ENCODE results near the gene DNAJC24. TPM values are rescaled to one million over a fixed set of nuclear protein-coding genes. Genes with fewer than 3 reads are reported as not detected.

Gene DNAJC24
- polyA plus RNA-seq, 1 experiment = 17.0 TPM

- no peak for TF ChIP-seq CTCF (IDR thresholded peaks at IDR 0.05; ENCODE audit: low read depth, low read length)
- POLR2A ChIA-PET = interaction anchor here (0.6 kb wide), 1 partner anchor 38 kb away, joined by 3 read pairs; no protein-coding TSS in a partner anchor
Measured at GRCh38 chr11:31383116-31383515, 13.5 kb downstream of the DNAJC24 start.

DNA sequence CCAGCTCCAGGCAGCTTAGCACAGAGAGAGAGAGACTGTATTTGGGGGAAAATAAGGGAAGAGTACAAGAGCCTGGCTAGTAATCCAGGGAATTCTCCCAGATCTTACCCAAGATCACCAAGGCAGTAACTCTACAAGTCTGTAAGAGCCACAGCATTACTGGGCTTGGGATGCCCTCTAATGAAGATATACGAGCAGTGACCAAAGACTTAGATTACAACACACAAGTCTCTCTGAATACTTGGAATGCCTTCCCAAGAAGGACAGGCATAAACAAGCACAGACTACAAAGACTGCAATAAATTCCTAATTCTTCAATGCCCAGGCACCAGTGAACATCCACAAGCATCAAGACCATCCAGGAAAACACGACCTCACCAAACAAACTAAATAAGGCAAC is 17.7 kb downstream of the DNAJC24 start:
- no peak overlapping the region for H3K27ac ChIP-seq (ENCODE audit: low read depth, low read length)
- H3K9me3 ChIP-seq (ENCODE audit: control insufficient read depth, insufficient read depth, low read length) = no peaks in the 10 kb centered on the region
- no peak for TF ChIP-seq CTCF (IDR thresholded peaks at IDR 0.05; ENCODE audit: low read depth, low read length)
- H3K4me3 ChIP-seq (ENCODE audit: low read depth, low read length) = no peak overlapping the region
- no peaks in the 10 kb centered on the region for H3K27me3 ChIP-seq (ENCODE audit: control insufficient read depth, insufficient read depth, low read length)
- ChIA-PET CTCF (no interaction called here), POLR2A (no interaction called here)
- no peak for DNase-seq (ENCODE audit: low read depth, low spot score)

More at GRCh38 chr11:31383116-31383515, 13.5 kb downstream of the DNAJC24 start:
- Histone ChIP-seq H3K27me3 (ENCODE audit: control insufficient read depth, insufficient read depth, low read length) (no peaks in the 10 kb centered on the region), H3K4me3 (ENCODE audit: low read depth, low read length) (no peak overlapping the region), H3K9me3 (ENCODE audit: control insufficient read depth, insufficient read depth, low read length) (no peaks in the 10 kb centered on the region), H3K27ac (ENCODE audit: low read depth, low read length) (no peak overlapping the region)
- CTCF ChIA-PET = interaction anchor here (1.3 kb wide), 1 partner anchor 12 kb away, joined by 3 read pairs; no protein-coding TSS in a partner anchor
- no peak for DNase-seq (ENCODE audit: low read depth, low spot score)

DNA sequence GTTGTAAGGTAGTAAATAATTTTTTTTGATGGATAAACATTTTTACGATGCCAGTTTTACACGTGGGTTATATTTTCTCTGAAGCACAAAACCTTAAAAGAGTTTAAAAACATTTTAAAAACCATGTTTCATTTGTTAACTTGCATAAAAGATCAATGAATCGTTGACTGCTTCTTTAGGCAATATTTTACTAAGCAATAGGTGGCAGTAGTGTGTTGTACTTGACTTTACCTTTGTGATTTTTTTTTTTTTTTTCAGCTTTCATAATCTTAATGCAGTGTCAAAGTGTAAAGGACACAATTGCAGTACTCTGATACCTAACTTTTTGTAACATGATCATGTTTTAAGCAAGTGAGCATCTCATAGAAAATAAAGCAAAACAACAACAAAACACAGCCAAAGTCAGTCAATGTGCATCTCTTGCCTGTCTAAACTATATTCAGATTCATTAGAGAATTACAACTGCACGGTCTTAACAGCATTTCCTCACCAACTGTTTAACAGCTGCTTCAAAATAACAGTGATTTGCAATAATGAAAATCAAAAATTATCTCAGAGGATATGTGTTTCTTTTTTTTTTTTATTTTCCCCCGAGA is 27.7 kb downstream of the DNAJC24 start:
- DNase-seq (ENCODE audit: low read depth, low spot score) = no peak
- Histone ChIP-seq H3K27ac (ENCODE audit: low read depth, low read length) (no peak overlapping the region), H3K9me3 (ENCODE audit: control insufficient read depth, insufficient read depth, low read length) (no peaks in the 10 kb centered on the region), H3K27me3 (ENCODE audit: control insufficient read depth, insufficient read depth, low read length) (no peaks in the 10 kb centered on the region), H3K4me3 (ENCODE audit: low read depth, low read length) (no peak overlapping the region)
- TF ChIP-seq CTCF (IDR thresholded peaks at IDR 0.05; ENCODE audit: low read depth, low read length) = peak; percentile 67
- CTCF ChIA-PET = interaction anchor here (0.8 to 2.6 kb wide), 12 partner anchors 9 to 779 kb away, joined by 3 to 22 read pairs (median 4); partner anchors contain the start of genes DCDC1 and DNAJC24
- POLR2A ChIA-PET = interaction anchor here (0.5 kb wide), 1 partner anchor 705 kb away, joined by 3 read pairs; no protein-coding TSS in a partner anchor

DNA sequence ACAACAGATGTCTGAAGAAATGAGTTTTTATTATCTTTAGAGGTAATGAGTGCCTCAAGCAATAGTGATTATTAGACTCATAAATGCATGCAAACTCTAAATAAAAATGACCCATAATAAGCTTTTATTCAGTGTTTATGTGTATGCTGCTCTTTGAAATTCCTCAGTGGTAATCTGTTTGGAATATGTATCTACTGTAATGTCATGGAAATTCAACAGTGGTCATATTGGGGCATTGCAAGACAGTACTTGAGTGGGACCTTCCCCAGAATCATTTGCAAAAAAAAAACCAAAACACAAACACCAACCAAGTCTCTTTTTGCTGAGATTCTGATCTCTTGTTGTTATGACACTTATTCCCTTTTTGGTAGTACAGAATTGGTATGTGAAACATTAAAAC is 35.0 kb downstream of the DNAJC24 start:
- Histone ChIP-seq H3K27me3 (ENCODE audit: control insufficient read depth, insufficient read depth, low read length) (no peaks in the 10 kb centered on the region), H3K27ac (ENCODE audit: low read depth, low read length) (no peak overlapping the region), H3K9me3 (ENCODE audit: control insufficient read depth, insufficient read depth, low read length) (no peaks in the 10 kb centered on the region), H3K4me3 (ENCODE audit: low read depth, low read length) (no peak overlapping the region)
- TF ChIP-seq CTCF (IDR thresholded peaks at IDR 0.05; ENCODE audit: low read depth, low read length) = no peak
- ChIA-PET POLR2A (no interaction called here), CTCF (interaction anchor here (0.8 to 1.4 kb wide), 2 partner anchors 9 to 771 kb away, joined by 3 read pairs; no protein-coding TSS in a partner anchor)
- no peak for DNase-seq (ENCODE audit: low read depth, low spot score)

- Histone ChIP-seq H3K9me3 (ENCODE audit: control insufficient read depth, insufficient read depth, low read length) (peaks cover 3% of the 10 kb centered on the region; the same call in 1 of the 2 replicates), H3K27me3 (ENCODE audit: control insufficient read depth, insufficient read depth, low read length) (no peaks in the 10 kb centered on the region), H3K27ac (ENCODE audit: low read depth, low read length) (no peak overlapping the region), H3K4me3 (ENCODE audit: low read depth, low read length) (no peak overlapping the region)
- no peak for DNase-seq (ENCODE audit: low read depth, low spot score)
- ChIA-PET CTCF (interaction anchor here (1.4 kb wide), 1 partner anchor 11 kb away, joined by 3 read pairs; no protein-coding TSS in a partner anchor), POLR2A (no interaction called here)
- no peak for TF ChIP-seq CTCF (IDR thresholded peaks at IDR 0.05; ENCODE audit: low read depth, low read length)
Measured at GRCh38 chr11:31408201-31408600, 38.5 kb downstream of the DNAJC24 start.

Measured in AG04450 (cell line).